Measurements from ENCODE around the gene GDPD5. TPM values are rescaled to one million over a fixed set of nuclear protein-coding genes. Genes with fewer than 3 reads are reported as not detected.
A peak's percentile ranks its signal among the peaks of the same experiment; 100 is the strongest.

GDPD5 gene
- total and polyA plus RNA-seq, 9 of the 15 experiments (the other 6 are each of a cell fraction or from before 2014, with no cell fraction given): 0.32 to 27.3 (median 8.0) TPM

GRCh38 chr11:75422248-75423231 lies 103.2 kb downstream of the GDPD5 start (continued):
- TF ChIP-seq ZNF224 (CRISPR knock-in tag; IDR thresholded peaks at IDR 0.05): no peak
- TF ChIP-seq GATAD2B (IDR thresholded peaks at IDR 0.05; ENCODE audit: borderline replicate concordance): 0 out of 2 replicates have a peak, but pooled peaks have one; percentile 41
- TF ChIP-seq EP300 (IDR thresholded peaks at IDR 0.05; ENCODE audit: low read length): peak; percentile 60; the same call in 1 of the 2 replicates
- 0 out of 2 replicates have a peak, but pooled peaks have one; percentile 19 for TF ChIP-seq JUND (IDR thresholded peaks at IDR 0.05; ENCODE audit: borderline replicate concordance, low read depth, low read length)
- peak; percentile 28; the same call in 1 of the 3 replicates for TF ChIP-seq JUND (tag; IDR thresholded peaks at IDR 0.05; ENCODE audit: borderline replicate concordance, low read depth, low read length)
- TF ChIP-seq LCOR (CRISPR knock-in tag; IDR thresholded peaks at IDR 0.05): 0 out of 2 replicates have a peak, but pooled peaks have one; percentile 45
- peak; percentile 64 for TF ChIP-seq NFIC (IDR thresholded peaks at IDR 0.05)
- TF ChIP-seq ARID1B (IDR thresholded peaks at IDR 0.05): peak; percentile 89
- 0 out of 2 replicates have a peak, but pooled peaks have one; percentile 23 for TF ChIP-seq ZNF589 (CRISPR knock-in tag; IDR thresholded peaks at IDR 0.05; ENCODE audit: low read depth)
- peak; percentile 69; the same call in 1 of the 2 replicates for TF ChIP-seq HDAC2 (IDR thresholded peaks at IDR 0.05)
- peak; percentile 60; the same call in 1 of the 2 replicates for TF ChIP-seq GATA2 (CRISPR knock-in tag; IDR thresholded peaks at IDR 0.05)
- TF ChIP-seq BACH1 (tag; IDR thresholded peaks at IDR 0.05): no peak
- TF ChIP-seq KDM5B (IDR thresholded peaks at IDR 0.05; ENCODE audit: insufficient replicate concordance, low read depth, low read length): no peak
- TF ChIP-seq CTBP1 (IDR thresholded peaks at IDR 0.05; ENCODE audit: borderline replicate concordance): peak; percentile 89
- no peak for TF ChIP-seq ZNF316 (IDR thresholded peaks at IDR 0.05)
- TF ChIP-seq POLR2G (IDR thresholded peaks at IDR 0.05; ENCODE audit: low read depth, low read length): 0 out of 2 replicates have a peak, but pooled peaks have one; percentile 32
- TF ChIP-seq CEBPB (tag; IDR thresholded peaks at IDR 0.05): no peak
- 0 out of 4 replicates have a peak, but pooled peaks of 1 of the 2 experiments have one; percentile 40 for TF ChIP-seq HDAC1 (IDR thresholded peaks at IDR 0.05)
- peak; percentile 82 for TF ChIP-seq ZBTB17 (CRISPR knock-in tag; IDR thresholded peaks at IDR 0.05)
- TF ChIP-seq RCOR1 (IDR thresholded peaks at IDR 0.05; ENCODE audit: borderline replicate concordance in 1 of 2, low read depth in 2 of 2, low read length in 2 of 2): peak in 1 of 2 experiments; percentile 83; a peak in 2 of 4 replicates
- TF ChIP-seq TRIM24 (IDR thresholded peaks at IDR 0.05): peak in 1 of 2 experiments; percentile 58; a peak in 2 of 4 replicates
- TF ChIP-seq ZNF639 (CRISPR knock-in tag; conservative IDR thresholded peaks at IDR 0.05 in 1 of 2, IDR thresholded peaks at IDR 0.05 in 1 of 2): 0 out of 4 replicates have a peak, but pooled peaks of 1 of the 2 experiments have one; percentile 25
- 0 out of 2 replicates have a peak, but pooled peaks have one; percentile 44 for TF ChIP-seq CXXC5 (CRISPR knock-in tag; IDR thresholded peaks at IDR 0.05)
- TF ChIP-seq, protein P1, sequence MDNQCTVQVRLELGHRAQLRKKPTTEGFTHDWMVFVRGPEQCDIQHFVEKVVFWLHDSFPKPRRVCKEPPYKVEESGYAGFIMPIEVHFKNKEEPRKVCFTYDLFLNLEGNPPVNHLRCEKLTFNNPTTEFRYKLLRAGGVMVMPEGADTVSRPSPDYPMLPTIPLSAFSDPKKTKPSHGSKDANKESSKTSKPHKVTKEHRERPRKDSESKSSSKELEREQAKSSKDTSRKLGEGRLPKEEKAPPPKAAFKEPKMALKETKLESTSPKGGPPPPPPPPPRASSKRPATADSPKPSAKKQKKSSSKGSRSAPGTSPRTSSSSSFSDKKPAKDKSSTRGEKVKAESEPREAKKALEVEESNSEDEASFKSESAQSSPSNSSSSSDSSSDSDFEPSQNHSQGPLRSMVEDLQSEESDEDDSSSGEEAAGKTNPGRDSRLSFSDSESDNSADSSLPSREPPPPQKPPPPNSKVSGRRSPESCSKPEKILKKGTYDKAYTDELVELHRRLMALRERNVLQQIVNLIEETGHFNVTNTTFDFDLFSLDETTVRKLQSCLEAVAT (IDR thresholded peaks at IDR 0.05): peak in 1 of 2 experiments; percentile 68; a peak in 1 of 4 replicates
- TF ChIP-seq NBN (IDR thresholded peaks at IDR 0.05; ENCODE audit: low read depth): no peak
- TF ChIP-seq ZNF121 (CRISPR knock-in tag; conservative IDR thresholded peaks at IDR 0.05): no peak
